Measurements from ENCODE around the gene EMC9.

Gene EMC9

GRCh38 chr14:24123424-24124417 lies 17.7 kb downstream of the EMC9 start:
- no peak for TF ChIP-seq CTCF (conservative IDR thresholded peaks at IDR 0.05; ENCODE audit: control insufficient read depth, insufficient read depth, low read depth, low read length)
- no peak for DNase-seq (ENCODE audit: low read depth)
- no peak overlapping the region for H3K4me3 ChIP-seq (ENCODE audit: control insufficient read depth, low read depth, low read length)

DNA sequence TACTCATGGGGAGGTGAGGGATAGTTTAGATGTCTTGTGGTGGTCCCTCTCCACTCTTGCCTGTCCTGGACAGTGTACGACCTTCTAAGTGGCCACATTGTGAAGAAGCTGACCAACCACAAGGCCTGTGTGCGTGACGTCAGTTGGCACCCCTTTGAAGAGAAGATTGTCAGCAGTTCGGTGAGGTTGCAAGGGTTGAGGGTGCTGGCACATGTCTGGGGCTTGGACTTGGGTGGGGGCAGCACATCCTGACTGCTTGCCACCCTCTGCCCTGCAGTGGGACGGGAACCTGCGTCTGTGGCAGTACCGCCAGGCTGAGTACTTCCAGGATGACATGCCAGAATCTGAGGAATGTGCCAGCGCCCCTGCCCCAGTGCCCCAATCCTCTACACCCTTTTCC lies 18.5 kb downstream of the EMC9 start:
- no peak for TF ChIP-seq CTCF (conservative IDR thresholded peaks at IDR 0.05; ENCODE audit: control insufficient read depth, insufficient read depth, low read depth, low read length)
- no peak overlapping the region for H3K4me3 ChIP-seq (ENCODE audit: control insufficient read depth, low read depth, low read length)
- DNase-seq (ENCODE audit: low read depth) = no peak

- no peak overlapping the region for H3K4me3 ChIP-seq (ENCODE audit: control insufficient read depth, low read depth, low read length)
- TF ChIP-seq CTCF (conservative IDR thresholded peaks at IDR 0.05; ENCODE audit: control insufficient read depth, insufficient read depth, low read depth, low read length) = no peak
- no peak for DNase-seq (ENCODE audit: low read depth)
Observed at GRCh38 chr14:24122416-24122815, 19.0 kb downstream of the EMC9 start.

DNA sequence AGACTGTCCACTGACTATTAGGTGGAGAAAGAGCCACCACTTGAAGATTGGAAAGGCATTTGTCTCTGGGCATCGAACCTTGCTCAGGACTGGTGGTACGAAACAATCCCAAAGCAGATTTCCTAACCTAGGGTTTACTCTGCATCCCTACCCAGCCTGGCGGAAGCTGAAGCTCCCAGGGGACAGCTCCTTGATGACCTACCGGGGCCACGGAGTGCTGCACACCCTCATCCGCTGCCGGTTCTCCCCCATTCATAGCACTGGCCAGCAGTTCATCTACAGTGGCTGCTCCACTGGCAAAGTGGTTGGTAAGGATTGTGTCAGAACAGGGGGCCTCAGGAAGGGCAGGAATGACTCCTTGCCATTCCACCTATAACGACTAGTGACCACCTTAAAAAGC lies 20.2 kb downstream of the EMC9 start:
- TF ChIP-seq CTCF (conservative IDR thresholded peaks at IDR 0.05; ENCODE audit: control insufficient read depth, insufficient read depth, low read depth, low read length) = no peak
- H3K4me3 ChIP-seq (ENCODE audit: control insufficient read depth, low read depth, low read length) = no peak overlapping the region
- DNase-seq (ENCODE audit: low read depth) = no peak

DNA sequence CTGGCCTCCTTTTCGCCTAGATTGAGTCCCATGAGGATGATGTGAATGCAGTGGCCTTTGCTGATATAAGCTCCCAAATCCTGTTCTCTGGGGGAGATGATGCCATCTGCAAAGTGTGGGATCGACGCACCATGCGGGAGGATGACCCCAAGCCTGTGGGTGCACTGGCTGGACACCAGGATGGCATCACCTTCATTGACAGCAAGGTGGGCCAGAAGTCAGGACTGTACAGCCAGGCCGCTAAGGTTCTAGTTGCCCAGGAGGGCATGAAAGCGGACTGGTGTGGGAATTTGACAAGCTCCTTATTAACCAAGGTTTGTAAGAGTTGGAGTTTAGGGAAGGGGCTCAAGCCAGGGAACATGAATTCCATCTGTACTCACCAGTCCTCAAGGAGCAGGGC lies 21.7 kb downstream of the EMC9 start:
- H3K4me3 ChIP-seq (ENCODE audit: control insufficient read depth, low read depth, low read length) = no peak overlapping the region
- no peak for TF ChIP-seq CTCF (conservative IDR thresholded peaks at IDR 0.05; ENCODE audit: control insufficient read depth, insufficient read depth, low read depth, low read length)
- no peak for DNase-seq (ENCODE audit: low read depth)

- no peak overlapping the region for H3K4me3 ChIP-seq (ENCODE audit: control insufficient read depth, low read depth, low read length)
Observed at GRCh38 chr14:24117179-24117578, 24.2 kb downstream of the EMC9 start.

More at GRCh38 chr14:24117179-24117578, 24.2 kb downstream of the EMC9 start:
- no peak for TF ChIP-seq CTCF (conservative IDR thresholded peaks at IDR 0.05; ENCODE audit: control insufficient read depth, insufficient read depth, low read depth, low read length)
- DNase-seq (ENCODE audit: low read depth) = no peak
